CD14-positive monocyte (primary cell): ENCODE data around the gene SLC39A1. TPM values are rescaled to one million over a fixed set of nuclear protein-coding genes. Genes with fewer than 3 reads are reported as not detected.

Experiments
- DNase-seq, 3 donors: peaks; one replicate each; pipeline ENCODE4 v3.0.0-alpha.2; 2011 to 2022
- H2AFZ ChIP-seq: 2 replicates; pipeline ENCODE4 v1.6.0; 2012; ENCODE audit warnings: mild to moderate bottlenecking, low read depth, low read length, inconsistent platforms; ENCODE audit not compliant: insufficient read depth, poor library complexity, severe bottlenecking
- H3K27ac ChIP-seq, 2 donors: 1 replicate in 1 of 2; 2 replicates in 1 of 2; pipeline ENCODE4 v1.5.1; 2012 to 2013; ENCODE audit warnings: low read length in 2 of 2, control low read depth in 1 of 2, inconsistent platforms in 1 of 2, low read depth in 1 of 2, mild to moderate bottlenecking in 1 of 2
- H3K27me3 ChIP-seq, 2 donors: one replicate each; pipeline versions ENCODE4 v1.6.0 to v1.6.1; 2011 to 2013; ENCODE audit warnings: low read length in 2 of 2; ENCODE audit not compliant: control insufficient read depth in 2 of 2, insufficient read depth in 2 of 2
- H3K36me3 ChIP-seq, 2 donors: replicated peaks in 1 of 2; 1 replicate in 1 of 2; 2 replicates in 1 of 2; pipeline versions ENCODE4 v1.5.1 to v1.6.1; 2012 to 2013; ENCODE audit warnings: low read length in 2 of 2, control low read depth in 1 of 2, inconsistent platforms in 1 of 2, mild to moderate bottlenecking in 1 of 2; ENCODE audit not compliant: insufficient read depth in 2 of 2, control insufficient read depth in 1 of 2
- H3K4me1 ChIP-seq, 2 donors: 1 replicate in 1 of 2; 2 replicates in 1 of 2; pipeline versions ENCODE4 v1.5.1 to v1.6.1; 2012 to 2013; ENCODE audit warnings: low read length in 2 of 2, control low read depth in 1 of 2, inconsistent platforms in 1 of 2, mild to moderate bottlenecking in 1 of 2, moderate library complexity in 1 of 2; ENCODE audit not compliant: insufficient read depth in 2 of 2, control insufficient read depth in 1 of 2
- H3K4me2 ChIP-seq: replicated peaks from 2 replicates; pipeline ENCODE3; 2012; ENCODE audit warnings: low read length, moderate library complexity, mild to moderate bottlenecking; ENCODE audit not compliant: poor library complexity, severe bottlenecking; ENCODE audit errors: extremely low read depth
- H3K4me3 ChIP-seq, 3 experiments: fragments of 200-600 bp in 1 of 3; sonication (generic) in 1 of 3; replicated peaks in 1 of 3; 1 replicate in 2 of 3; 2 replicates in 1 of 3; pipeline ENCODE4 v1.5.1; 2011 to 2013; ENCODE audit warnings: low read length in 3 of 3, mild to moderate bottlenecking in 3 of 3, control low read depth in 2 of 3, low read depth in 2 of 3, inconsistent platforms in 1 of 3, moderate library complexity in 1 of 3
- H3K79me2 ChIP-seq: 2 replicates; pipeline ENCODE4 v1.6.0; 2012; ENCODE audit warnings: mild to moderate bottlenecking, control low read depth, inconsistent platforms, low read length, moderate library complexity; ENCODE audit not compliant: insufficient read depth
- H3K9ac ChIP-seq: 2 replicates; pipeline ENCODE4 v1.6.0; 2017; ENCODE audit warnings: low read length, mild to moderate bottlenecking; ENCODE audit not compliant: insufficient read depth, poor library complexity, severe bottlenecking
- H3K9me3 ChIP-seq, 2 donors: replicated peaks in 1 of 2; 1 replicate in 1 of 2; 2 replicates in 1 of 2; pipeline versions ENCODE4 v1.5.1 to v1.6.1; 2012 to 2013; ENCODE audit warnings: low read length in 2 of 2, control low read depth in 1 of 2; ENCODE audit not compliant: control insufficient read depth in 1 of 2, insufficient read depth in 1 of 2
- H4K20me1 ChIP-seq: 2 replicates; pipeline ENCODE4 v1.6.0; 2012; ENCODE audit warnings: mild to moderate bottlenecking, low read length, control low read depth, moderate library complexity; ENCODE audit not compliant: insufficient read depth
- H3K27ac Mint-ChIP-seq, 7 donors: one replicate each; pipeline ENCODE4 v1.8.0; 2020; ENCODE audit warnings: mild to moderate bottlenecking in 7 of 7, mixed read lengths in 7 of 7, moderate library complexity in 6 of 7, inconsistent platforms in 2 of 7
- H3K27me3 Mint-ChIP-seq, 3 donors: one replicate each; pipeline ENCODE4 v1.8.0; 2021 to 2022; ENCODE audit warnings: low read depth in 3 of 3, mild to moderate bottlenecking in 3 of 3, mixed read lengths in 3 of 3, moderate library complexity in 3 of 3, inconsistent platforms in 1 of 3
- H3K36me3 Mint-ChIP-seq, 2 donors: one replicate each; pipeline ENCODE4 v1.8.0; 2020; ENCODE audit warnings: mixed read lengths in 2 of 2, inconsistent platforms in 1 of 2, mild to moderate bottlenecking in 1 of 2
- H3K4me1 Mint-ChIP-seq: one replicate; pipeline ENCODE4 v1.8.0; 2020; ENCODE audit warnings: mild to moderate bottlenecking, mixed read lengths
- H3K4me3 Mint-ChIP-seq, 2 donors: one replicate each; pipeline ENCODE4 v1.8.0; 2020; ENCODE audit warnings: mild to moderate bottlenecking in 2 of 2, mixed read lengths in 2 of 2, moderate library complexity in 1 of 2
- H3K9me3 Mint-ChIP-seq, 7 donors: one replicate each; pipeline ENCODE4 v1.8.0; 2020 to 2022; ENCODE audit warnings: mixed read lengths in 7 of 7, mild to moderate bottlenecking in 6 of 7, moderate library complexity in 6 of 7, inconsistent platforms in 2 of 7
- WGBS: methylation state at CpG from one replicate; pipeline ENCODE4 v1.1.5; 2013; ENCODE audit warnings: missing lambda C conversion rate; ENCODE audit not compliant: insufficient coverage; 5-methylcytosine and 5-hydroxymethylcytosine counted together
- intact Hi-C, 2 donors: fragments of 100-400 bp; cut with micrococcal nuclease; formaldehyde crosslinking; loops; one replicate each; pipeline versions ENCODE4 v1.15.0 to v1.15.1; 2023
- polyA plus RNA-seq, 3 donors: library from polyadenylated mRNA; depleted of rRNA in 1 of 3; unstranded in 2 of 3; stranded (reverse) in 1 of 3; fragments of 300-500 nt in 2 of 3; fragments of >200 nt in 1 of 3; fragmentation: Illumina TruSeq in 2 of 3; gene quantifications; 1 replicate in 2 of 3; 2 replicates in 1 of 3; pipeline ENCODE4 v1.2.3, GENCODE V29; 2012 to 2021
- TF ChIP-seq, protein P1 (sequence below): fragments of 200-600 bp; IDR thresholded peaks from one replicate; pipeline ENCODE4 v1.8.0; 2022; ENCODE audit warnings: antibody characterized with exemption, mild to moderate bottlenecking

Gene SLC39A1
- polyA plus RNA-seq, 3 donors, result 37.6 to 83.1 (median 82.1) TPM

DNA sequence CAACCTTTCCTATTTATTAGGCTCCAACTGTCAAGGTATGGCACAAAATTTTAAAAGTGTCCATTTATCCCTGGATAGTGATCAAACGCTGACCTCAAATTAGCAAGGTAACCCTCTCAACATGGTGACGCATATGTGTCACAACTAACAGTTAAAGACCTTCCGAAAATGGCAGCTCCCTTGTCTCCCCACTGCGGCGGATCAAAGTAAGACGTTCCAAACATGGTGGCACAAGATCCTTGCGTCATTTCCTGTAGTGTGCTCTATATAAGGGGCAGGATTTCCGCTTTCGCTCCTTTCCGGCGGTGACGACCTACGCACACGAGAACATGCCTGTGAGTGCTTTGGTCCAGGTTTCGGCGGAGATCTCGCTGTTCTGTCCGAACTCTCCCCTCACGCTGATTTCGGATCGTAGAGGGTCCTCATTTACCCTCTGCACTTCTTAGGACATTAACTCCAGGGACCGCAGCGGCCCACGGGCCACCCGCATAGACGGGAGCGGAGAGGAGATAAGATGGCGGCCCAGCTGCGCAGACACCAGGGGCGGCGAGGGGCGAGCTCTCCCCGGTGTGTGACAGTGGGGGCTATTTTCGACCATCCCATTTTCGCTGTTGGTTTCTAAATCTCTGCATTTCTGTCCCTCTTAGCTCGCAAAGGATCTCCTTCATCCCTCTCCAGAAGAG, 27.3 kb upstream of the SLC39A1 start, which contains the start of gene RPS27:
TSS of gene RPS27 (plus strand) at position 295 of the 683 bp plus-strand sequence. CDS start at position 330, 35 bp downstream.
- Histone ChIP-seq H3K9ac (peak within 1 kb of the TSS; percentile 97), H3K27ac (peak within 1 kb of the TSS; percentile 85 to 100), H3K4me2 (peak within 1 kb of the TSS; percentile 88), H3K27me3 (no peaks in the 10 kb centered on the region), H3K9me3 (no peaks in the 10 kb centered on the region), H3K36me3 (peaks cover 15 to 40% of the 10 kb centered on the region in 2 donors), H2AFZ (peak within 1 kb of the TSS; percentile 73), H4K20me1 (no peaks in the 10 kb centered on the region), H3K4me3 (peak within 1 kb of the TSS; percentile 90 to 97 (median 95)), H3K79me2 (peaks cover 20% of the 10 kb centered on the region), H3K4me1 (peaks cover 29 to 43% of the 10 kb centered on the region in 2 donors)
- Mint-ChIP-seq H3K27ac (peak within 1 kb of the TSS; percentile 98 to 100 (median 100)), H3K27me3 (peaks cover 0 to 2% (median 0%) of the 10 kb centered on the region in 3 donors), H3K9me3 (peaks cover 0 to 2% (median 0%) of the 10 kb centered on the region in 7 donors), H3K4me3 (peak within 1 kb of the TSS; percentile 91 to 97), H3K4me1 (peaks cover 35% of the 10 kb centered on the region), H3K36me3 (peaks cover 23 to 41% of the 10 kb centered on the region in 2 donors)
- WGBS, result 0% methylated on average over 12 of the region's 36 CpGs
- TF ChIP-seq, protein P1, sequence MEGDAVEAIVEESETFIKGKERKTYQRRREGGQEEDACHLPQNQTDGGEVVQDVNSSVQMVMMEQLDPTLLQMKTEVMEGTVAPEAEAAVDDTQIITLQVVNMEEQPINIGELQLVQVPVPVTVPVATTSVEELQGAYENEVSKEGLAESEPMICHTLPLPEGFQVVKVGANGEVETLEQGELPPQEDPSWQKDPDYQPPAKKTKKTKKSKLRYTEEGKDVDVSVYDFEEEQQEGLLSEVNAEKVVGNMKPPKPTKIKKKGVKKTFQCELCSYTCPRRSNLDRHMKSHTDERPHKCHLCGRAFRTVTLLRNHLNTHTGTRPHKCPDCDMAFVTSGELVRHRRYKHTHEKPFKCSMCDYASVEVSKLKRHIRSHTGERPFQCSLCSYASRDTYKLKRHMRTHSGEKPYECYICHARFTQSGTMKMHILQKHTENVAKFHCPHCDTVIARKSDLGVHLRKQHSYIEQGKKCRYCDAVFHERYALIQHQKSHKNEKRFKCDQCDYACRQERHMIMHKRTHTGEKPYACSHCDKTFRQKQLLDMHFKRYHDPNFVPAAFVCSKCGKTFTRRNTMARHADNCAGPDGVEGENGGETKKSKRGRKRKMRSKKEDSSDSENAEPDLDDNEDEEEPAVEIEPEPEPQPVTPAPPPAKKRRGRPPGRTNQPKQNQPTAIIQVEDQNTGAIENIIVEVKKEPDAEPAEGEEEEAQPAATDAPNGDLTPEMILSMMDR, result no peak
- intact Hi-C loops, result loop anchor here in 1 of 2 donors (5.0 kb wide), 1 partner anchor 282 kb away; the partner anchor contains the start of gene HAX1
- DNase-seq, result peak; percentile 96 to 99 (median 99)

DNA sequence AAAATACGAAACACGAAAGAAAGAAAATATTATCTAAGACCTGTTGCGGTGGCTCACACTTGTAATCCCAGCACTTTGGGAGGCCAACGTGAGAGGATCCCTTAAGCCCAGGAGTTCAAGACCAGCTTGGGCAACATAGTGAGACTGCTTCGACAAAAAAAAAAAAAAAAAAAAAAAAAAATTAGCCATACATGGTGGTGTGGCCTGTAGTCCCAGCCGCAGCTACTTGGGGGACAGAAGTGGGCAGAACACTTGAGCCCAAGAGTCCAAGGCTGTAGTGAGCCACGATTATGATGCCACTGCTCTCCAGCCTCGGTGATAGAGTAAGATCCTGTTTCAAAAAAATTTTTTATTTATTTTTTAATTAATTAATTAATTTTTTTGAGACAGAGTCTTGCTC, 24.3 kb upstream of the SLC39A1 start:
- DNase-seq, result no peak
- peaks cover 49% of the 10 kb centered on the region for H3K4me1 Mint-ChIP-seq

More for the DNA sequence above, 24.3 kb upstream of the SLC39A1 start:
- peak overlapping the region in 4 of 7 donors; percentile 2 to 85 (median 80) for H3K27ac Mint-ChIP-seq
- Histone ChIP-seq H3K36me3 (peaks cover 8 to 11% of the 10 kb centered on the region in 2 donors), H4K20me1 (no peaks in the 10 kb centered on the region), H3K27me3 (no peaks in the 10 kb centered on the region), H3K4me1 (peaks cover 43 to 55% of the 10 kb centered on the region in 2 donors), H3K9ac (no peak overlapping the region), H3K4me3 (no peak overlapping the region), H3K27ac (no peak overlapping the region), H3K79me2 (peaks cover 20% of the 10 kb centered on the region), H2AFZ (no peak overlapping the region), H3K4me2 (no peak overlapping the region), H3K9me3 (no peaks in the 10 kb centered on the region)
- WGBS, result 100% methylated on average over 1 of the region's 8 CpGs
- peaks cover 12 to 14% of the 10 kb centered on the region in 2 donors for H3K36me3 Mint-ChIP-seq
- TF ChIP-seq, protein P1, result no peak
- intact Hi-C loops, result loop anchor here (2.0 to 5.0 kb wide), 5 partner anchors 65 to 477 kb away; partner anchors contain the start of genes GATAD2B (in 1 of the 2) and NPR1 (in 1 of the 2)
- peaks cover 0 to 2% (median 0%) of the 10 kb centered on the region in 7 donors for H3K9me3 Mint-ChIP-seq
- H3K27me3 Mint-ChIP-seq, result peaks cover 2 to 6% (median 2%) of the 10 kb centered on the region in 3 donors
- H3K4me3 Mint-ChIP-seq, result no peak overlapping the region
